NCI-H1092 (cell line): ENCODE results near the gene LRATD1.
A peak's percentile ranks its signal among the peaks of the same experiment; 100 is the strongest.

ENCODE experiments used
- DNase-seq: peaks from one replicate; lab custom pipeline; 2025; lab: John Stamatoyannopoulos, UW

Gene LRATD1

DNA sequence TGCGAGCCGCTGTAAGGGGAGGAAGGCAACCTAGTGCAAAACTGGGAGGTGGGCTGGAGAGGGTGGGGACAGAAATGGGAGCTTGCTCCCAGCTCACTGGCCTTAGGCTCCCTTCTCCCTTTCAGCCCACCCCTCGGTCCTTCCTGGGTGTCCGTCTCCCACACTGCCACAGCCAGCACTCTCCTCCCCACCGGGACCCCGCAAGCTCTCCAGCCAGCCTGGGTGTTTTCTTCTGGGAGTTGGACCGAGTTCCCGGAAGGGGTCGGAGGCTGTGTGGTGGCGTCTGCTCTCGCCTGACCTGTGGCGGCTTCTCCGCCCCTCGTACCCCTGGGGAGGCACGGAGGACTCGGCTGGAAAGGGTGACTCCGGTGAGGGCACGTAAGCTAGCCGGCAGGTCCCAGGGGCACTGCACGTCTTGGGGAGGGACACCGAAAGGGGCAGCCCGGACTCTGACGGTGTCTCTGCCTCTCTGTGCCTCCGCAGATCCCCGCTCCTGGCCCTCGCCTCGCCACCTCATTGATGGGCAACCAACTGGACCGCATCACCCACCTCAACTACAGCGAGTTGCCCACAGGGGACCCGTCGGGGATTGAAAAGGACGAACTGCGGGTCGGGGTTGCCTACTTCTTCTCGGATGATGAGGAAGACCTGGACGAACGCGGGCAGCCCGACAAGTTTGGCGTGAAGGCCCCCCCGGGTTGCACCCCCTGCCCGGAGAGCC is 1.1 kb downstream of the LRATD1 start:
- DNase-seq: no peak

DNA sequence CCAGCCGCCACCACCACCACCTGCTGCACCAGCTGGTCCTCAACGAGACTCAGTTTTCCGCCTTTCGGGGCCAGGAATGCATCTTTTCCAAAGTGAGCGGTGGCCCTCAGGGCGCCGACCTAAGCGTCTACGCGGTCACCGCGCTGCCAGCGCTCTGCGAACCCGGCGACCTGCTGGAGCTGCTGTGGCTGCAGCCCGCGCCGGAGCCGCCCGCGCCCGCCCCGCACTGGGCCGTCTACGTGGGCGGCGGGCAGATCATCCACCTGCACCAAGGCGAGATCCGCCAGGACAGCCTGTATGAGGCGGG is 1.6 kb downstream of the LRATD1 start:
- DNase-seq: no peak

DNA sequence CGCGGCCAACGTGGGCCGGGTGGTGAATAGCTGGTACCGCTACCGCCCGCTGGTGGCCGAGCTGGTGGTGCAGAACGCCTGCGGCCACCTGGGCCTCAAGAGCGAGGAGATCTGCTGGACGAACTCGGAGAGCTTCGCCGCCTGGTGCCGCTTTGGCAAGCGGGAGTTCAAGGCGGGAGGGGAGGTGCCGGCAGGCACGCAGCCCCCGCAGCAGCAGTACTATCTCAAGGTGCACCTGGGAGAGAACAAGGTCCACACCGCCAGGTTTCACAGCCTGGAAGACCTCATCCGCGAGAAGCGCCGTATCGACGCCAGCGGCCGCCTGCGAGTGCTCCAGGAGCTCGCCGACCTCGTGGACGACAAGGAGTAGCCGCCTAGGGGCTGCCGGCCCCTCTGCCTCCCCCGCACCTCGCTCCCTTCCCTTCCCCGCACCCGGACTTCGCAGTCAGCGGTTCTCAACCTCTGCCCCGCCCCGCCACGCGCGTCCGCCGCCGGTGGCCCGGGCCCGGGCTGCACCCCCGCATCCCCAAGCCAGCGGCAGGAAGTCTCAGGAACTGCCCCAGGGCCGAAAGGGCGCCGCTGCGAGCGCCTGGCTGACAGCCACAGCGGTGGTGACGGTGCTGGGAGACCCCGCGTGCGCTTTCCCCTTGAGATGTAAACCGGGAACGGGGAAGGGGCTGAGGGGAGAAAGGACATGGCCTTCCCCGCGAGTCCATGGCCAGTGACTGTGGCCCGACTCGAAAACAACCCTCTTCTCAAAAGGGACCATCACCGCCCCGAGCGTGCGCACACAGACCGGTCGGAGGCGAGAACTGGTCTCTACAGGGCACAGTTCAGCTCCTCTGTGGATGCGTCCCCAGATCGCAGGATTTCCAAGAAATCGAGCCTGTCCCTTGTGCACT is 2.2 kb downstream of the LRATD1 start:
- peak; percentile 58 for DNase-seq

DNA sequence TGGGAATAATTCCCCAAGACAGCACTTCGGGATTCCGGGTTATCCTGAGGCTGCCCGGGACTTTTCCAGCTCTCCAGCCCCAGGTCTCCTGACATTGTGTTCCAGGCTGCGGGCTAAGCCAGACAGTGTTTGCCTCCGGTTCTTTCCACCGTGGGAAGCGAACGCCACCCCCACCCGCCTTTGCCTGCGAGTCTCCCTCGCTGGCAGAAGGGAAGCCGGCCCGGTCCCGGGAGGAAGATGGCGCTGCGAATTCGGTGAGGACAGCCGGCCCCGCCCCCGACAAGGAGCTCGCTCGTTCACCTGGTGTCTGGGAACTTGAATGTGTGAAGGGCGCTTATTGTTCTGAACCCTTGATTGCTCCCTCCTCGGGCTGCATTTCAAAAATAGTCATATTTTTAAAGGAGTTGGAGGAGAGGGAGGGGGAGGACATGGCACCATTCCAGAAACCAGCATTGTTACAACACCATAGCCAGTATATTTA is 2.9 kb downstream of the LRATD1 start:
- DNase-seq: peak; percentile 68

DNA sequence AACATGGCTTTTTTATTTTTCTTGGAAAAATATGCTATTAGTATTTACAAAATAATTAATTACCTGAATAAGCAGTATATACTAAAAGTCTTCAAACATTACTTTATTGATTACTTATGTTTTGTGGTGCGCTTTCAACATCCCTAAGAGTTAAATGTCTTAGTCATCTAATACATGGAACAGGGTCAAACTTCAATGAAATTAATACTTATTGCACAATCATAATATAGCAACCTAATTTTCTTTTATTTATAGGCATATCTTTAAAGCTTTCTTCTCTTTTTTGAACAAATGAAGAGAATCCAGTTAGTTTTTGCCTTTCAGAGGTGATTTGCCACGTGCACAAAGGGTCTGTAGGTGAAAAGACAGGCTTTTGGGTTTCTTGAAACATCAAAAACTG is 6.0 kb downstream of the LRATD1 start:
- DNase-seq: no peak

DNA sequence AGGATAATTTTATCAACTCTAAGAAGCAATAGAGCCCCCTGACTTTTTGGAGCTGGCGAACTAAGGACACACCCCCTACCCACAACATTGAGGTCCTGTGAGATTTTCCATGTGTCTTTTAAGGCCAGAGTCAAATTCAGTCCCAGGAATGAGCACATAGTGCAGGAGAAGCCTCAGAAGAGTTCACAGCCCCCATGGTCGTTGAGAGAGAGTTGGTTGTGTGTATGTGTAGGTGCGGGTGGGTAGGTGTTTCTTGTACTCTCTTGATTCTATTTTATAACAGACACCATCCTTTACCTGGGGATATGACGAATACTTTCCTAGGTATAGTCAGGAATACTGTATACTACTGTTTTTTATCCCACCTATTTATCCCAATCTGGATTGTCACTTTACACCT is 8.6 kb downstream of the LRATD1 start:
- DNase-seq: no peak

DNA sequence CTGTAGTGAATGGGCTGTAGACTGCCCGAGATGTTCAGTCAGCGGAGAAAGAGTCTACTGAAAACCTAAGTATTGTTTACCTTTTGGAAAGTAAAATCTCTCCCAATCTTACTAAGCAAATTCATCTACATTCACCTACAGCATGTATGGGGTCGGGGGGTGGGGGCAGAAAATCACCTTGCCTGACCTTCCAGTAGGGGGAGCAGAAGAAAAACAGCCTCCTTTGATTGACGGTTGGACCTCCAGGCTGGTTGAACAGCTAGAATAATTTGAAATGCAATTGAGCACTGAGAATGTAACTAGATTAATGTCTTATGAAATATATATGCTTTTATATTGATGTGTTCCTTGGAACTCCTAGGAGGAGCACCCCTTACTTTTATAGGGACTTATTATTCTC is 10.0 kb downstream of the LRATD1 start:
- no peak for DNase-seq

DNA sequence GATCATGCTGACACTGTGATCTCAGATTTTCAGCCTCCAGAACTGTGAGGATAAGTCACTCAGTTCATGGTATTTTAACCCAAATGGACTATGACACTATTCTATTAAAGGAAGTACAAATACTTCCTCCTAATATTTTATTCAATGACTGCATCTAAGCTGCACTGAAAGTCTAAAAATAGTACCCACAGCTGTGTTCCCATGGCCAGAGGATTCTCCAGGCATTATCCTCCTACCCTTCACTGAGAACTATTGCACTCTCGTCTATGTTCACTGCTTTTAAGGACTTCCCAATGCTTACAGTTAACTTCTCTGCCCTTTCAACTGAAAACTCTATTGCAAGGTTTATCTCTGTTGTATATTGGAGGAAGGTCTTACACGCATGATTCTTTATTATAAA is 15.2 kb downstream of the LRATD1 start:
- no peak for DNase-seq

DNA sequence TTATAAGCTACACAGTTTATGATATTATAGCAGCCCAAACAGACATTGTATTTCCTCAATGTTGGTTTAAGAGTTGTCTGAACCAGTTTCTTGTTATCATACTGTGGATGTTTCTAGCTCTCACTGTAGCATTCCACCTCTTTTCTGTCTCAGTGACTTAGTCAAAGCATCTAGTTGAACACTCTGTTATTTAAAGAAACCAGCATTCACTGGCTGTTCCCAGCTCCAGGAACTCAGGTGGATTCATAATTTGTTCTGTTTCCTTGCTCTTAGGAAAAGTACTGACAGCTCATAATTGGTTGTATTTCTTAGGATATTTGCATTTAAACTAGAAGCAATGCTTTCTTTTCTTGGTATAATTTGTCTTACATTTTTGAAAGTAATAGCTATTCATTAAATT is 17.5 kb downstream of the LRATD1 start:
- DNase-seq: no peak

DNA sequence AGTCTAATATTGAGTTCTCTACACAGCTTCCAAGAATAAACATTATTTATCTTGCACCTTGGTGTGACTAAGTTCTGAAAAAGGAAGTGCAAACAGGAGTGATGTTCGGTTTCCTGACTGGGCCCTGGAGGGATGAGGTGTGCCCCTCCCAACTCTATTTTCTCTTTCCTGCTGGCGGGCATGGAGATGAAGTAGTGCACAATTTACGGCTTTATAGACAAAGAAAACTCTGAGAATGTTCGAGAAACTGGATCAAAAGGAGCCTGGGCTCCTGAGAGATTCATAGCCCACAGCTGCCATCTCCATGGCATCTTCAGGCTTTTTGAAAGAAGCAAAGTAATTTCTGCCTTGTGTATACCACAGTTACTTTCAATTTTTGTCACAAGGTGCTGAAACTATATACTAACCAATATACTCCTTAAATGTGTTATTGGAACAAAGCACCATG is 22.3 kb downstream of the LRATD1 start:
- DNase-seq: no peak

DNA sequence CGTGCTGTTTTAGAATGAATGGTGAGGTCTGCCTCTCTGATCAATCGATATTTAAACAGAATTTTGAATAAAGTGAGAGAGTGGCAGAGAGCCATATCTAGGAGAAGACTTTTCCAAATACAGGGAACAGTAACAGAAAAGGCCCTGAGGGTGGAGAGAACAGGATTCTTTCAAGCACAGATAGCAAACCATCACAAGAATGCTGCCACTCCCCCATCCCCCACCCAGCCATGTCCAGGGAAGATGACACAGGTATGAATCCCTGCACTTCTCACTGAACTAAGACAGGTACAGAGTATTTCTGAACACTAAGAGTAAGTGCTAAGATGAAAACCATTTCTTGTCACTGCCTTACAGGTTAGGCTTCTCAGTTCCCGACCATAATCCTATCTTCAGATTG is 23.6 kb downstream of the LRATD1 start:
- DNase-seq: no peak

DNA sequence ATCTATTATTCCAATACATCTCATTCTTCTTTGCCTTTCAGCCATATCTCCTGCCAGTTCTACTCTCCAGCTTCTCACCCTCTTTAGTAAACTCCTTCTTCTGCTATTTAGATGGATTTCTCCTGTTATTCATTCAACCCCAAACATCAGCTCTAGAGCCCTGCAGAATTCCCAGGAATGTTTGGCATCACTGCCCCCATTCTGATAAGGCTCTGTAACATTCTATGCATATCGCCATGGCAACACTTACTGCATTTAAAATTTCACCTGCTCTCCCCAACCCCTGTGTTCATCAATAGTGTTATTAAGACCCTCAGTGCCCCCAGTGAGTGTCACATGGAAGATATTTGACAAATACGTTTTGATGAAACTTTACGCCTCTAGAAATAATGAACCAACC is 28.6 kb downstream of the LRATD1 start:
- DNase-seq: no peak

DNA sequence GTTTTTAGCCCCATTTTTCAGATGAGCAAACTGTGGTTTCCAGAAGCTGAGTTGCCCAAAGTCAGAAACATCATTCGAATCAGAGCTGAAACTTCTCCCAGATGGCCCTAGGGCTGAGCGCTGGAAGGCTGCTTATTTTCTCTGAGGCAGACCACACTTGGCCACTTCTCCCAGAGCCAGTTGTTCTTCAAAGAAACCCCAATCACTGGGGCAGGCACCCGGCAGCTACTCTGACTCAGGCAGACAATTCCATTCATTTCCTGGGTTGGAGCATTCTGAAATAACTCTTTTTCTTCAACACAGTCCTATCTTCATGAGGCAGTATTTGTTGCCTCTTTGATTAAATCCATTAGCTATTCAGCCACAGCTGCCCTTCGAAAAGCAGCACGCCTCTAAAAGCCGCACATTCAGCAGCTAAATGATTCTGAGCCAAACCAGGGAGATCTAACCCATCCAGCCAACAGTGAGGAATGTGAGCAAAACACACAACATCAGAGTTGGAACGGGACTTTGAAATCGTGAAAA is 40.9 kb downstream of the LRATD1 start:
- DNase-seq: no peak

DNA sequence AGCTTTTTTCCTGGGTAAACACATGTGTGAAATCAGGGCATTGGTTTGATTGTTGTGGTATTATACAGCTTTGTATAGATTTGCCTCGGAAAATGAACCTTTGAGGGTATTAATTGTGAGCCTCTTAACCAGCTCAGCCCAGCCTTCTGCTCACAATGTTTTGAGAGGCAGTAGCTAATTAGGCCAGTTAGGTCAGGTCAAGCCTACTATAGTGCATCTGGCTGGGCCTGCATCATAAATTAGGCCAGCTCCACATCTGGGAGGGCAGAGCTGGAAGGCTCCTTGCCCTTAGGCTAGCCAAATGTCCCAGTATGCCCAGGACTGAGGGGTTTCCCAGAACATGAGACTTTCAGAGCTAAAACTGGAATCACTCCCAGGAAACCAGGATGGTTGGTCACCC is 43.0 kb downstream of the LRATD1 start:
- no peak for DNase-seq

DNA sequence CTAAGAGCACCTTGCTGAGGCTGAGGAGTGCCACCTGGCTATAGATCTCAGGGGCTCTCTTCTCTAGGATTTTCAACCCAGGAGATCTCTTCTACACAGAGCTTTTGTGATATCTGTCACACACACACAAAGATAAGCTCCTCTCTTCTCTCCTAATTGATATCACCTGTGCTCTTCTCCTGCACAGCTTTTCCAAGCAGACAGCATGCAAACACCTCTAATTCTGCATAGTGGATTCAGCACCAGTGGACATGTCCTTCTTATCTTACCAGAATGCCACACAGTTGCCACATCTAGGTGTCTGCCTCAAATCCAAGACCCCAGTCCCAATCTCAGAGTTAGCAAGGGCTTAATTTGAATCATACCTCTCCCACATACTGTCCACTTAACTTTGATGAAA is 43.9 kb downstream of the LRATD1 start:
- no peak for DNase-seq

DNA sequence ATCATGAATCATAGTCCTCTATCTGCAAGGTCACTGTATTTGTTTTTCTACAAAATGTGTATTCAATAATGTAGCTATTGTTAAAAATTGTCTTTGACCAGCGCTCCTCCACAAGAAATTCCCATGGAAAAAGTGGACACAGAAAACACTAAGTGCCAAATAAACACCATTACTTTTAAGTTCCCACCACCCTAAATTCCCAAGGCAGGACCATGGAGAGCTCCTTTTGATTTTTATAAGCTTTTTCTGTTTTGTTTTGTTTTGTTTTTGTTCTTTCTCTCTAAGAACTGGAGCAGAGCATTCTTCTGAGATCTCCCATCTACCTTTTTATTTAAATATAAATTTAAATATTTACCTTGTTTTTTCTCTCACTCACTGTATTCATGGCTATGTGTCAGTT is 44.5 kb downstream of the LRATD1 start:
- no peak for DNase-seq

DNA sequence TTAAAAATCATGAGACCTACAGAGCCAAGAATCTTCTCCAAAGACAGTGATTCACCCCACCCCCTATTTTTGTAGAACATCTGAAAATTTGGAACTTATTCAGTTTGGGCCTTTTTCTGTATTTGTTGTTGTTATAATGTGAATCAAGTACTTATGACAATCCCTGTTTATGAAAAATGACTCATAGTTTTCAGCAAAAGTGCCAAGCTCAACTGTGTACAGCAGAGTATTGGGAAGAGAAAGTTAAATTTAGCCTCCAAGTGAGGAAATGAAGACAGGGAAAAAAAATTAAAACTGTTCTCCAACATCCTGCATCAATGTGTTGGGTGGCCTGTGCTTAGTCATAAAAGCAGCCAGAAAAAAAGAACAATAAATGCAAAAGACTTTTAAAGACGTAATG is 46.2 kb downstream of the LRATD1 start:
- DNase-seq: no peak

DNA sequence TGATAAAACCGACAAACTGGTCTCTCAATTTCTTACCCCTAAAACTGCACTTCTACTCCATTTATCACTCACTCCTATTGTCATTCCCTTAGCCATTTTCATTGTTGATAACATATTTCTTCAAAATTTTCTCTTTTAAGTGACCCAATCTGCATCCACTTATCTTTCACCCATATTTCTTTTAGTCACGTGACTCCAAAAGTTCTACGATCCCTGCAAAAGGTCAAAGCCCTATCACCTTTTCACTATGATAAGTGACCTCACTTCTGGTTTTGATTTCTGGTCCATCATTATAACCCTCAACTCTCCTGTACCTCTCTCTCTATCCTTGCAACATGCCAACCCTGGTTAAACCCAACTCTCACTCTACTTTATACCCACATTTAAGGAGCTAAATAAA is 49.1 kb downstream of the LRATD1 start:
- no peak for DNase-seq
